ENCODE data around the gene NUCB2.

Gene NUCB2

DNA sequence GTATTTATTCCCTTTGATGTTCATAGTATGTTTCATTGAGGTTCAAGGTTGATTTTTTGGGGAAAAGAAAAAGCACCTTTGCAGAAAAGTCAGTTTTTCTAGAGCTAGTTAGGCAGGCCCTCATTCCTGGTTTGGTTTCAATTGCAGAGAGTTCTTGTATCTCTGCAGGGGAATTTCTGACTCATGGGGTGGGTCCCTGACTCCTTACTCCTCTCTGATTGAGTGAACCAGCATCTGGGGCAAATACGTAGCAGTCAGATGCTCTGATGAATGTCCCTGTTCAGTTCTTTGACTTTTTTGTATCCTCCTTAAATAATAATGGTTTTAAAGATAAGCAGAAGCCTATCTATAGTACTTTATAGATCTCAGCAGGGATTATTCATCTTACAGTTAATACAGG is 67.4 kb downstream of the NUCB2 start:
- Histone ChIP-seq H3K79me1 (ENCODE audit: low read depth, low read length) (no peaks in the 10 kb centered on the region), H3K27me3 (ENCODE audit: control insufficient read depth in 3 of 3, insufficient read depth in 3 of 3, low read depth in 1 of 3, low read length in 3 of 3) (no peaks in the 10 kb centered on the region), H2BK5ac (ENCODE audit: low read length) (no peak overlapping the region), H3K9me3 (replicated peaks in 1 of 2; ENCODE audit: control insufficient read depth in 2 of 2, insufficient read depth in 1 of 2, low read depth in 1 of 2, low read length in 2 of 2) (no peaks in the 10 kb centered on the region), H2BK15ac (ENCODE audit: low read length) (no peak overlapping the region), H3K4me3 (ENCODE audit: low read length in 2 of 2) (no peak overlapping the region), H2AK5ac (ENCODE audit: low read depth, low read length) (no peak overlapping the region), H3K36me3 (replicated peaks in 1 of 2; ENCODE audit: control insufficient read depth in 2 of 2, insufficient read depth in 2 of 2, low read length in 2 of 2) (no peaks in the 10 kb centered on the region), H3K18ac (ENCODE audit: low read length) (no peak overlapping the region), H3K4ac (ENCODE audit: low read length) (no peak overlapping the region), H4K91ac (ENCODE audit: low read depth, low read length, poor library complexity) (no peak overlapping the region), H3K14ac (ENCODE audit: low read length) (no peak overlapping the region), H2BK120ac (ENCODE audit: low read depth, low read length) (no peak overlapping the region), H3K27ac (replicated peaks; ENCODE audit: low read length) (no peak overlapping the region), H3K4me1 (ENCODE audit: control insufficient read depth in 2 of 2, insufficient read depth in 1 of 2, low read depth in 1 of 2, low read length in 2 of 2) (no peaks in the 10 kb centered on the region), H3K23ac (ENCODE audit: low read depth, low read length, poor library complexity) (no peak overlapping the region), H2BK12ac (ENCODE audit: low read length) (no peak overlapping the region), H3K4me2 (ENCODE audit: insufficient read depth, low read length, poor library complexity, severe bottlenecking) (no peak overlapping the region), H3K9ac (ENCODE audit: low read depth, low read length, poor library complexity) (no peak overlapping the region), H4K8ac (ENCODE audit: low read depth, low read length) (no peak overlapping the region), H2AFZ (ENCODE audit: low read length) (no peak overlapping the region)
- DNase-seq (ENCODE audit: low spot score) = no peak
- no CpG with 5 or more reads among the region's 1 CpG for WGBS, 2 donors (ENCODE audit: extremely low coverage in 2 of 2, insufficient read length in 2 of 2, insufficient replicate concordance in 1 of 2)

DNA sequence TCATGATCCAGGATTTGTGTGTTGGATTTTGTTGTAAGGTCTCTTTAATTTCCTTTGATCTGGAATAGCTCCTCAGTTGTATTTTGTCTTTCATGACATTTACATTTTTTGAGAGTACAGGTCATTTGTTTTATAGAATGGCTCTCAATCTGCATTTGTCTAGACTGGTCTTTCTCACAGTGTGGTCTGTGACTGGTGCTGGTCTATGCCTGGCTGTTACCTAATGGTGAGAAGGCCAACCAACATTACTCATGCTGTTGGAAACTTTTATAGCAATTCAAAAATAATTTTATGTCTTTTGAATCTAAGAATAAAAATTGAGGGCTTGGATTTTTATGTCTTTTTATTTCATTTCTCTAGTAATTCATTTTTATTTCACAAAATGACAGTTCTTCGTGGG is 71.1 kb downstream of the NUCB2 start:
- no peak overlapping the region for H3K23ac ChIP-seq (ENCODE audit: low read depth, low read length, poor library complexity)
- no CpG with 5 or more reads among the region's 1 CpG for whole genome bisulfite sequencing, 2 donors (ENCODE audit: extremely low coverage in 2 of 2, insufficient read length in 2 of 2, insufficient replicate concordance in 1 of 2)
- H3K4me1 ChIP-seq (ENCODE audit: control insufficient read depth in 2 of 2, insufficient read depth in 1 of 2, low read depth in 1 of 2, low read length in 2 of 2) = peaks cover 0 to 1% of the 10 kb centered on the region in 2 donors
- H3K27me3 ChIP-seq (ENCODE audit: control insufficient read depth in 3 of 3, insufficient read depth in 3 of 3, low read depth in 1 of 3, low read length in 3 of 3) = peaks cover 0 to 20% (median 2%) of the 10 kb centered on the region in 3 experiments
- H3K14ac ChIP-seq (ENCODE audit: low read length) = no peak overlapping the region
- H4K8ac ChIP-seq (ENCODE audit: low read depth, low read length) = no peak overlapping the region
- H3K18ac ChIP-seq (ENCODE audit: low read length) = no peak overlapping the region
- no peak overlapping the region for H2BK12ac ChIP-seq (ENCODE audit: low read length)
- no peaks in the 10 kb centered on the region for H3K9me3 ChIP-seq (replicated peaks in 1 of 2; ENCODE audit: control insufficient read depth in 2 of 2, insufficient read depth in 1 of 2, low read depth in 1 of 2, low read length in 2 of 2)
- H3K79me1 ChIP-seq (ENCODE audit: low read depth, low read length) = no peaks in the 10 kb centered on the region
- no peak overlapping the region for H2BK5ac ChIP-seq (ENCODE audit: low read length)
- H2BK15ac ChIP-seq (ENCODE audit: low read length) = no peak overlapping the region
- DNase-seq (ENCODE audit: low spot score) = no peak
- no peak overlapping the region for H2AFZ ChIP-seq (ENCODE audit: low read length)
- H2BK120ac ChIP-seq (ENCODE audit: low read depth, low read length) = no peak overlapping the region
- no peaks in the 10 kb centered on the region for H3K36me3 ChIP-seq (replicated peaks in 1 of 2; ENCODE audit: control insufficient read depth in 2 of 2, insufficient read depth in 2 of 2, low read length in 2 of 2)
- no peak overlapping the region for H4K91ac ChIP-seq (ENCODE audit: low read depth, low read length, poor library complexity)
- no peak overlapping the region for H3K27ac ChIP-seq (replicated peaks; ENCODE audit: low read length)
- H2AK5ac ChIP-seq (ENCODE audit: low read depth, low read length) = no peak overlapping the region
- H3K4ac ChIP-seq (ENCODE audit: low read length) = no peak overlapping the region
- no peak overlapping the region for H3K4me2 ChIP-seq (ENCODE audit: insufficient read depth, low read length, poor library complexity, severe bottlenecking)
- no peak overlapping the region for H3K4me3 ChIP-seq (ENCODE audit: low read length in 2 of 2)
- no peak overlapping the region for H3K9ac ChIP-seq (ENCODE audit: low read depth, low read length, poor library complexity)

DNA sequence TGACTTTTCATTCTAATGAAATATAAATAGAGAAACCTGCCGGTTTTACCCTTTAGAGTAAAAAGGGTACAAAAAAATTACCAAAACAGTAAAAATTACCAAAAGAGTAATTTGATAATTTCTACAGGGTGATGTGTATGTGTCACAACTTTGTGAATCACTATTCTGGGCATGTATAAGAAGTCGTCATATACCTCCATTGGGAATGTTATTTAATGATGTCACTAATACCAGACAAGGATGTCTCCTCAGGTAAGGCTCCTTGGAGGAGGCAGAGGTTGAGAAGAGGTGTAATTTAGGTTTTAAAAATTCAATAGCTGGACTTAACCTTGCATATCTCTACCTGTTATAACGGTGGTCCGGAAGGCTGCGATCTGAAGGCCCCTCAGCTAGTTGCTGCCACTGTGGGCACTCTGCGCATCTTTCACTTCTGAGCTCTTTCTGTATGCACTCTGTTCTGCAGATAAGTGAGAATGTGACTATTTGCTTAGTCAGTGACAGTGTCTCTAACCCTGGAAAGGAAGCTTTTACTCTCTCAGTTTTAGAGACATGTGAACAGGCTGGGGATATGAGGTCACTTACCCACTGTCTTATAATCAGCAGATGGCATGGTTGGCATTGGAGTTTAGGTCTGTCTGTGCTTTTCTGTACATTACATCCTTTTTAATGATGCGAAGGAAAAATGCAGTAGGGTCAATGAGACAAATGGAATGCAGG is 74.1 kb downstream of the NUCB2 start:
- H3K9ac ChIP-seq (ENCODE audit: low read depth, low read length, poor library complexity) = no peak overlapping the region
- no peak overlapping the region for H2BK15ac ChIP-seq (ENCODE audit: low read length)
- no peak for DNase-seq (ENCODE audit: low spot score)
- peaks cover 2 to 3% of the 10 kb centered on the region in 2 donors for H3K4me1 ChIP-seq (ENCODE audit: control insufficient read depth in 2 of 2, insufficient read depth in 1 of 2, low read depth in 1 of 2, low read length in 2 of 2)
- peaks cover 0 to 31% (median 5%) of the 10 kb centered on the region in 3 experiments for H3K27me3 ChIP-seq (ENCODE audit: control insufficient read depth in 3 of 3, insufficient read depth in 3 of 3, low read depth in 1 of 3, low read length in 3 of 3)
- no peak overlapping the region for H3K23ac ChIP-seq (ENCODE audit: low read depth, low read length, poor library complexity)
- no CpG with 5 or more reads among the region's 7 CpGs for WGBS, 2 donors (ENCODE audit: extremely low coverage in 2 of 2, insufficient read length in 2 of 2, insufficient replicate concordance in 1 of 2)
- no peak overlapping the region for H4K8ac ChIP-seq (ENCODE audit: low read depth, low read length)
- H3K4ac ChIP-seq (ENCODE audit: low read length) = no peak overlapping the region
- no peak overlapping the region for H3K18ac ChIP-seq (ENCODE audit: low read length)
- H3K27ac ChIP-seq (replicated peaks; ENCODE audit: low read length) = no peak overlapping the region
- no peak overlapping the region for H2BK120ac ChIP-seq (ENCODE audit: low read depth, low read length)
- no peak overlapping the region for H2BK12ac ChIP-seq (ENCODE audit: low read length)
- H3K4me2 ChIP-seq (ENCODE audit: insufficient read depth, low read length, poor library complexity, severe bottlenecking) = no peak overlapping the region
- H3K9me3 ChIP-seq (replicated peaks in 1 of 2; ENCODE audit: control insufficient read depth in 2 of 2, insufficient read depth in 1 of 2, low read depth in 1 of 2, low read length in 2 of 2) = peaks cover 0 to 5% of the 10 kb centered on the region in 2 donors
- H3K14ac ChIP-seq (ENCODE audit: low read length) = no peak overlapping the region
- H3K4me3 ChIP-seq (ENCODE audit: low read length in 2 of 2) = no peak overlapping the region
- no peak overlapping the region for H2AK5ac ChIP-seq (ENCODE audit: low read depth, low read length)
- no peak overlapping the region for H2BK5ac ChIP-seq (ENCODE audit: low read length)
- no peaks in the 10 kb centered on the region for H3K79me1 ChIP-seq (ENCODE audit: low read depth, low read length)
- H3K36me3 ChIP-seq (replicated peaks in 1 of 2; ENCODE audit: control insufficient read depth in 2 of 2, insufficient read depth in 2 of 2, low read length in 2 of 2) = no peaks in the 10 kb centered on the region
- H4K91ac ChIP-seq (ENCODE audit: low read depth, low read length, poor library complexity) = no peak overlapping the region
- H2AFZ ChIP-seq (ENCODE audit: low read length) = peak overlapping the region; percentile 97

DNA sequence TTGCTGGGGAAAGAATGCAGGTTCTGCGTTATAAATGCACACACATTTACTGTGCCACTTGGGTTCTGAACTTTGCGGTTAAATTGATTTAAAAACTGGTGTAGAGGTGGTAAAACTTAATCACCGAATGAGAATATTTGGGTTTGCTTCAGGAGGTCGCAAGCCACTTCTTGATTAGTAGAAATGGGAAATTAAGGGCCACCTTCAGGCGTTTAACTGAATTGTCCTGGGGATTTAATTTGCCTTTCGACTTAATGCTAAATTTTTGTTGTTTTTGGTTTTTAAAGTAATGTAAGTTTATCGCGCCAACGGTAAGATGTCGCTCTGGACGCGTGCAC is 74.6 kb downstream of the NUCB2 start:
- Histone ChIP-seq H2BK120ac (ENCODE audit: low read depth, low read length) (no peak overlapping the region), H2BK15ac (ENCODE audit: low read length) (no peak overlapping the region), H3K36me3 (replicated peaks in 1 of 2; ENCODE audit: control insufficient read depth in 2 of 2, insufficient read depth in 2 of 2, low read length in 2 of 2) (no peaks in the 10 kb centered on the region), H3K18ac (ENCODE audit: low read length) (no peak overlapping the region), H3K79me1 (ENCODE audit: low read depth, low read length) (no peaks in the 10 kb centered on the region), H2AK5ac (ENCODE audit: low read depth, low read length) (no peak overlapping the region), H3K9ac (ENCODE audit: low read depth, low read length, poor library complexity) (no peak overlapping the region), H4K8ac (ENCODE audit: low read depth, low read length) (no peak overlapping the region), H2BK5ac (ENCODE audit: low read length) (no peak overlapping the region), H3K27ac (replicated peaks; ENCODE audit: low read length) (no peak overlapping the region), H3K23ac (ENCODE audit: low read depth, low read length, poor library complexity) (peak overlapping the region; percentile 56), H3K9me3 (replicated peaks in 1 of 2; ENCODE audit: control insufficient read depth in 2 of 2, insufficient read depth in 1 of 2, low read depth in 1 of 2, low read length in 2 of 2) (peaks cover 0 to 8% of the 10 kb centered on the region in 2 donors), H3K4me2 (ENCODE audit: insufficient read depth, low read length, poor library complexity, severe bottlenecking) (peak overlapping the region; percentile 93), H4K91ac (ENCODE audit: low read depth, low read length, poor library complexity) (no peak overlapping the region), H3K4me1 (ENCODE audit: control insufficient read depth in 2 of 2, insufficient read depth in 1 of 2, low read depth in 1 of 2, low read length in 2 of 2) (peaks cover 2 to 3% of the 10 kb centered on the region in 2 donors), H3K14ac (ENCODE audit: low read length) (no peak overlapping the region), H3K4me3 (ENCODE audit: low read length in 2 of 2) (peak overlapping the region; percentile 54 to 76), H3K27me3 (ENCODE audit: control insufficient read depth in 3 of 3, insufficient read depth in 3 of 3, low read depth in 1 of 3, low read length in 3 of 3) (peaks cover 0 to 31% (median 5%) of the 10 kb centered on the region in 3 experiments), H2AFZ (ENCODE audit: low read length) (peak overlapping the region; percentile 97), H3K4ac (ENCODE audit: low read length) (no peak overlapping the region), H2BK12ac (ENCODE audit: low read length) (no peak overlapping the region)
- no peak for DNase-seq (ENCODE audit: low spot score)
- no CpG with 5 or more reads among the region's 12 CpGs for whole genome bisulfite sequencing, 2 donors (ENCODE audit: extremely low coverage in 2 of 2, insufficient read length in 2 of 2, insufficient replicate concordance in 1 of 2)

All from neuronal stem cell (in vitro differentiated cells).